GM12892 (cell line): ENCODE data around the gene CIC.

ENCODE experiments used
- POLR2A ChIP-seq: IDR thresholded peaks from 2 replicates; pipeline ENCODE4 v1.6.1; 2011; ENCODE audit warnings: low read depth, low read length, control low read depth
- POLR2AphosphoS5 ChIP-seq: IDR thresholded peaks from 2 replicates; pipeline ENCODE4 v1.6.1; 2011; ENCODE audit warnings: low read depth, low read length, control low read depth
- TAF1 ChIP-seq: IDR thresholded peaks from 2 replicates; pipeline ENCODE4 v1.6.1; 2011; ENCODE audit warnings: low read depth, mild to moderate bottlenecking, control low read depth, low read length, borderline replicate concordance

DNA sequence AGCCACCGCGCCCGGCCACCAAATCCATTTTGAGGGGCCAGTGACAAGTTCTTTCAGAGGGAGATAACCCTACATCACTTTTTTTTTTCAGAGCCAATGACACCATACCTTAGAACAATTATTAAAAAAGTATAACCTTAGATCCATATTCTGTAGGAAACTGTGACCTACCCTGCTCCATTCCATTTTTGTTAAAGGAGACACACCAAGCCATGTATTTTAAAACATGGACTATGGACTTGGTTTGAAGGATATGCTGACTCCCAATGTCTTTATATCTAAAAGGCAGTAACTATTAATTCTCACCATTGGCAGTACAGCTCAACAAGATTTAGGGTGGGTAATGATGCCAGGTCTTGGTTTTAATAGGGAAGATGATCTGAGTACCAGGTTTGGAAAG lies 27.8 kb upstream of the CIC start:
- TF ChIP-seq POLR2AphosphoS5: no peak
- TF ChIP-seq POLR2A: no peak
- TF ChIP-seq TAF1: no peak
